Suprapubic skin (tissue), 4 donors: ENCODE data around the gene TM9SF2. TPM values are rescaled to one million over a fixed set of nuclear protein-coding genes. Genes with fewer than 3 reads are reported as not detected.
"Not testable (repeated sequence)": the region's sequence is repeated elsewhere in the genome, so short reads cannot be mapped to it uniquely, and the experiment has no call there.

Source experiments
- DNase-seq, 2 donors: peaks; one replicate each; pipeline ENCODE4 v3.0.0-alpha.2; 2019; ENCODE audit warnings: low spot score in 2 of 2
- H3K27ac ChIP-seq: fragments of 200-600 bp; sonication (generic); one replicate; pipeline ENCODE4 v1.5.1; 2019
- H3K27me3 ChIP-seq: fragments of 200-600 bp; sonication (generic); one replicate; pipeline ENCODE4 v1.5.1; 2019
- H3K36me3 ChIP-seq: fragments of 200-600 bp; sonication (generic); one replicate; pipeline ENCODE4 v1.5.1; 2019
- H3K4me1 ChIP-seq: fragments of 200-600 bp; sonication (generic); one replicate; pipeline ENCODE4 v1.5.1; 2019
- H3K4me3 ChIP-seq: fragments of 200-600 bp; sonication (generic); one replicate; pipeline ENCODE4 v1.5.1; 2019; ENCODE audit warnings: mild to moderate bottlenecking
- H3K9me3 ChIP-seq: fragments of 200-600 bp; sonication (generic); one replicate; pipeline ENCODE4 v1.5.1; 2019
- CTCF ChIP-seq, 2 donors: fragments of 200-600 bp in 1 of 2; fragments of 450-650 bp in 1 of 2; sonication (generic) in 1 of 2; IDR thresholded peaks; one replicate each; pipeline ENCODE4 v1.5.1; 2016 to 2019; ENCODE audit warnings: antibody characterized with exemption in 2 of 2, mild to moderate bottlenecking in 1 of 2, moderate library complexity in 1 of 2
- EP300 ChIP-seq: sonication (generic); formaldehyde crosslinking; IDR thresholded peaks from one replicate; pipeline ENCODE4 v1.6.1; 2017; ENCODE audit warnings: antibody characterized with exemption
- POLR2A ChIP-seq, 2 donors: fragments of 450-650 bp; IDR thresholded peaks; one replicate each; pipeline ENCODE4 v1.6.1; 2017; ENCODE audit warnings: antibody characterized with exemption in 2 of 2, mild to moderate bottlenecking in 2 of 2, moderate library complexity in 2 of 2
- POLR2AphosphoS5 ChIP-seq, 3 donors: sonication (generic); formaldehyde crosslinking; IDR thresholded peaks; one replicate each; pipeline ENCODE4 v1.6.1; 2017; ENCODE audit warnings: antibody characterized with exemption in 3 of 3
- WGBS: methylation state at CpG from one replicate; pipeline ENCODE4 v1.1.5; 2018; 5-methylcytosine and 5-hydroxymethylcytosine counted together
- total RNA-seq, 4 donors: library from RNA; depleted of rRNA; stranded (reverse); fragments of >200 nt; gene quantifications; one replicate each; pipeline ENCODE4 v1.1.0, GENCODE V29; 2016

TM9SF2 gene
- total RNA-seq, 4 donors from 2014 or later, result 64.2 to 108 (median 91.4) TPM

GRCh38 chr13:99565478-99566124, 64.3 kb downstream of the TM9SF2 start:
- DNase-seq, result no peak
- no peak for TF ChIP-seq EP300
- no peak for TF ChIP-seq POLR2A (IDR thresholded peaks at IDR 0.05)
- no peak for TF ChIP-seq CTCF (IDR thresholded peaks at IDR 0.05)
- no peak for TF ChIP-seq POLR2AphosphoS5 (IDR thresholded peaks at IDR 0.05)
- Histone ChIP-seq H3K27ac (no peak overlapping the region), H3K9me3 (peaks cover 4% of the 10 kb centered on the region), H3K4me3 (no peak overlapping the region), H3K4me1 (no peaks in the 10 kb centered on the region), H3K36me3 (peaks cover 36% of the 10 kb centered on the region), H3K27me3 (no peaks in the 10 kb centered on the region)
- 84% methylated on average over 29 of the region's 30 CpGs for WGBS

GRCh38 chr13:99566125-99567083, 65.1 kb downstream of the TM9SF2 start:
- no peaks in the 10 kb centered on the region for H3K4me1 ChIP-seq
- H3K36me3 ChIP-seq, result peaks cover 28% of the 10 kb centered on the region
- H3K4me3 ChIP-seq, result no peak overlapping the region
- H3K9me3 ChIP-seq, result peaks cover 4% of the 10 kb centered on the region
- 83% methylated on average over 35 of the region's 37 CpGs for WGBS
- no peak for DNase-seq
- TF ChIP-seq POLR2A (IDR thresholded peaks at IDR 0.05), result no peak
- no peak for TF ChIP-seq POLR2AphosphoS5 (IDR thresholded peaks at IDR 0.05)
- TF ChIP-seq CTCF (IDR thresholded peaks at IDR 0.05), result no peak
- no peak for TF ChIP-seq EP300
- H3K27ac ChIP-seq, result no peak overlapping the region
- no peaks in the 10 kb centered on the region for H3K27me3 ChIP-seq

GRCh38 chr13:99568901-99569300, 67.6 kb downstream of the TM9SF2 start:
- H3K9me3 ChIP-seq, DNase-seq, H3K27me3 ChIP-seq, H3K4me3 ChIP-seq, H3K4me1 ChIP-seq, H3K27ac ChIP-seq: not testable (repeated sequence)
- peaks cover 18% of the 10 kb centered on the region for H3K36me3 ChIP-seq
- WGBS, result 87% methylated on average over 6 of the region's 6 CpGs

GRCh38 chr13:99572131-99572530, 70.9 kb downstream of the TM9SF2 start:
- no peak overlapping the region for H3K27ac ChIP-seq
- 65% methylated on average over 8 of the region's 8 CpGs for WGBS
- no peaks in the 10 kb centered on the region for H3K4me1 ChIP-seq
- no peak for DNase-seq
- peaks cover 4% of the 10 kb centered on the region for H3K9me3 ChIP-seq
- peaks cover 3% of the 10 kb centered on the region for H3K27me3 ChIP-seq
- no peak overlapping the region for H3K4me3 ChIP-seq
- no peaks in the 10 kb centered on the region for H3K36me3 ChIP-seq
- TF ChIP-seq EP300 (no peak), CTCF (IDR thresholded peaks at IDR 0.05) (no peak), POLR2AphosphoS5 (IDR thresholded peaks at IDR 0.05) (no peak), POLR2A (IDR thresholded peaks at IDR 0.05) (no peak)

GRCh38 chr13:99572921-99573320, 71.6 kb downstream of the TM9SF2 start:
- Histone ChIP-seq H3K27ac (no peak overlapping the region), H3K36me3 (no peaks in the 10 kb centered on the region), H3K4me3 (no peak overlapping the region), H3K9me3 (peaks cover 4% of the 10 kb centered on the region), H3K4me1 (no peaks in the 10 kb centered on the region), H3K27me3 (peaks cover 3% of the 10 kb centered on the region)
- no peak for DNase-seq
- no peak for TF ChIP-seq POLR2AphosphoS5 (IDR thresholded peaks at IDR 0.05)
- no peak for TF ChIP-seq CTCF (IDR thresholded peaks at IDR 0.05)
- no peak for TF ChIP-seq EP300
- no peak for TF ChIP-seq POLR2A (IDR thresholded peaks at IDR 0.05)
- 67% methylated on average over 13 of the region's 13 CpGs for WGBS
